KOPT-K1 (cell line): Measurements from ENCODE around the gene CDH3.

Experiments
- H3K27ac ChIP-seq: fragments of 200-600 bp; sonication (generic); 2 replicates; pipeline ENCODE4 v1.5.1; 2016; ENCODE audit warnings: antibody characterized with exemption, mild to moderate bottlenecking, low read depth, low read length; ENCODE audit not compliant: poor library complexity, severe bottlenecking
- H3K36me3 ChIP-seq: fragments of 200-600 bp; sonication (generic); 2 replicates; pipeline ENCODE4 v1.5.1; 2017; ENCODE audit warnings: antibody characterized with exemption, mild to moderate bottlenecking, low read length, moderate library complexity; ENCODE audit not compliant: insufficient read depth
- H3K9me3 ChIP-seq: fragments of 200-600 bp; sonication (generic); 2 replicates; pipeline ENCODE4 v1.5.1; 2017; ENCODE audit warnings: antibody characterized with exemption, low read length, mild to moderate bottlenecking; ENCODE audit not compliant: insufficient read depth, poor library complexity, severe bottlenecking

The CDH3 gene

GRCh38 chr16:68732741-68733399 is 87.8 kb downstream of the CDH3 start:
- Histone ChIP-seq H3K27ac (no peak overlapping the region), H3K36me3 (no peaks in the 10 kb centered on the region), H3K9me3 (no peaks in the 10 kb centered on the region)

GRCh38 chr16:68733570-68733969 is 88.5 kb downstream of the CDH3 start:
- H3K27ac ChIP-seq: no peak overlapping the region
- H3K36me3 ChIP-seq: no peaks in the 10 kb centered on the region
- no peaks in the 10 kb centered on the region for H3K9me3 ChIP-seq

- H3K27ac ChIP-seq: no peak overlapping the region
Measured at GRCh38 chr16:68734782-68735181, 89.7 kb downstream of the CDH3 start.

GRCh38 chr16:68736561-68736960 is 91.5 kb downstream of the CDH3 start:
- Histone ChIP-seq H3K27ac (no peak overlapping the region), H3K36me3 (no peaks in the 10 kb centered on the region), H3K9me3 (no peaks in the 10 kb centered on the region)

More at GRCh38 chr16:68734782-68735181, 89.7 kb downstream of the CDH3 start:
- H3K36me3 ChIP-seq: no peaks in the 10 kb centered on the region
- no peaks in the 10 kb centered on the region for H3K9me3 ChIP-seq

- no peak within 1 kb of the TSS for H3K27ac ChIP-seq
Measured at GRCh38 chr16:68737046-68737729, 92.1 kb downstream of the CDH3 start, which contains the start of gene CDH1. CDH1 (plus strand) TSS chr16:68737292; CDS start chr16:68737416, 124 bp downstream.

GRCh38 chr16:68737730-68738629 is 92.9 kb downstream of the CDH3 start:
- no peak overlapping the region for H3K27ac ChIP-seq

More at GRCh38 chr16:68737046-68737729, 92.1 kb downstream of the CDH3 start, which contains the start of gene CDH1:
- Histone ChIP-seq H3K36me3 (no peaks in the 10 kb centered on the region), H3K9me3 (no peaks in the 10 kb centered on the region)

GRCh38 chr16:68739964-68740627 is 95.0 kb downstream of the CDH3 start:
- Histone ChIP-seq H3K9me3 (no peaks in the 10 kb centered on the region), H3K36me3 (no peaks in the 10 kb centered on the region), H3K27ac (no peak overlapping the region)

More at GRCh38 chr16:68737730-68738629, 92.9 kb downstream of the CDH3 start:
- H3K9me3 ChIP-seq: no peaks in the 10 kb centered on the region
- H3K36me3 ChIP-seq: no peaks in the 10 kb centered on the region

GRCh38 chr16:68740628-68741346 is 95.7 kb downstream of the CDH3 start:
- Histone ChIP-seq H3K27ac (no peak overlapping the region), H3K36me3 (no peaks in the 10 kb centered on the region), H3K9me3 (no peaks in the 10 kb centered on the region)

- Histone ChIP-seq H3K36me3 (no peaks in the 10 kb centered on the region), H3K9me3 (no peaks in the 10 kb centered on the region), H3K27ac (no peak overlapping the region)
Measured at GRCh38 chr16:68743664-68744063, 98.6 kb downstream of the CDH3 start.

GRCh38 chr16:68744744-68745280 is 99.7 kb downstream of the CDH3 start:
- Histone ChIP-seq H3K27ac (no peak overlapping the region), H3K36me3 (no peaks in the 10 kb centered on the region), H3K9me3 (no peaks in the 10 kb centered on the region)

- Histone ChIP-seq H3K9me3 (no peaks in the 10 kb centered on the region), H3K36me3 (no peaks in the 10 kb centered on the region), H3K27ac (no peak overlapping the region)
Measured at GRCh38 chr16:68746951-68747350, 101.8 kb downstream of the CDH3 start.

- Histone ChIP-seq H3K9me3 (no peaks in the 10 kb centered on the region), H3K27ac (no peak overlapping the region), H3K36me3 (no peaks in the 10 kb centered on the region)
Measured at GRCh38 chr16:68749432-68749831, 104.3 kb downstream of the CDH3 start.
